Testis (tissue), 2 donors: ENCODE data around the gene PIP5K1A.

Experiments used
- POLR2A ChIP-seq: fragments of 450-650 bp; IDR thresholded peaks from one replicate; pipeline ENCODE4 v1.6.1; 2017; ENCODE audit warnings: antibody characterized with exemption, mild to moderate bottlenecking, moderate library complexity
- TF ChIP-seq, protein P1 (sequence below), 3 experiments: fragments of 450-650 bp in 2 of 3; fragments of 200-600 bp in 1 of 3; sonication (generic) in 1 of 3; IDR thresholded peaks; one replicate each; pipeline ENCODE4 v1.5.1; 2016 to 2019; ENCODE audit warnings: antibody characterized with exemption in 3 of 3, mild to moderate bottlenecking in 2 of 3, moderate library complexity in 1 of 3

DNA sequence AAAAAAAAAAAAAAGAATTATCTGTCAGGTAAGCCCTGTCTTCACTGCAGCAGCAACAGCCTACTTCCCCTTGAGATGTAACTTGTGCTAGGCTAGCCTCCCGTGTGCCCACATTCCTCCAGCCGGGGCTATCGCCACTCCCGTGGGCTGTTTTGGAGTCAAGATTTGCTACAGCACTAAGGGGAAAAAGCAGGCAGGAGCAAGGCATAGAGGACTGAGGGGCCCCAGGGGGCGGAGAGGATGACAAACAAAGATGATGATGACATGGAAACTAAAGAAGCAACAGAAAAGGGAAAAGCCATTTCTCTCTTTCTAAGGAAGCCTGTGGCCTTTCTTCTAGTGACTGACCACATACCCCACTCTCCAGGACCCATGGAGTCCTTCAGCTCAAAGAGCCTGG, 40.0 kb upstream of the PIP5K1A start:
- TF ChIP-seq, protein P1, sequence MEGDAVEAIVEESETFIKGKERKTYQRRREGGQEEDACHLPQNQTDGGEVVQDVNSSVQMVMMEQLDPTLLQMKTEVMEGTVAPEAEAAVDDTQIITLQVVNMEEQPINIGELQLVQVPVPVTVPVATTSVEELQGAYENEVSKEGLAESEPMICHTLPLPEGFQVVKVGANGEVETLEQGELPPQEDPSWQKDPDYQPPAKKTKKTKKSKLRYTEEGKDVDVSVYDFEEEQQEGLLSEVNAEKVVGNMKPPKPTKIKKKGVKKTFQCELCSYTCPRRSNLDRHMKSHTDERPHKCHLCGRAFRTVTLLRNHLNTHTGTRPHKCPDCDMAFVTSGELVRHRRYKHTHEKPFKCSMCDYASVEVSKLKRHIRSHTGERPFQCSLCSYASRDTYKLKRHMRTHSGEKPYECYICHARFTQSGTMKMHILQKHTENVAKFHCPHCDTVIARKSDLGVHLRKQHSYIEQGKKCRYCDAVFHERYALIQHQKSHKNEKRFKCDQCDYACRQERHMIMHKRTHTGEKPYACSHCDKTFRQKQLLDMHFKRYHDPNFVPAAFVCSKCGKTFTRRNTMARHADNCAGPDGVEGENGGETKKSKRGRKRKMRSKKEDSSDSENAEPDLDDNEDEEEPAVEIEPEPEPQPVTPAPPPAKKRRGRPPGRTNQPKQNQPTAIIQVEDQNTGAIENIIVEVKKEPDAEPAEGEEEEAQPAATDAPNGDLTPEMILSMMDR (IDR thresholded peaks at IDR 0.05) = no peak
- TF ChIP-seq POLR2A = no peak
